HepG2 (cell line): Measurements from ENCODE around the gene METTL6. TPM values are rescaled to one million over a fixed set of nuclear protein-coding genes. Genes with fewer than 3 reads are reported as not detected.

ENCODE experiments used
- ATAC-seq: fragments of 200-7000 bp; cut with Tn5 transposase; 3 replicates; pipeline ENCODE4 v1.9.1; 2020; ENCODE audit warnings: mild to moderate bottlenecking, moderate library complexity
- BruUV-seq: library from RNA; stranded (reverse); fragments of 400-500 nt; replicated peaks from 2 replicates; lab custom pipeline; 2021; lab: Mats Ljungman, UMichigan
- CTCF ChIA-PET: fragments of 300-600 bp; formaldehyde crosslinking; extraction: SDS; loops from one replicate; lab custom pipeline; 2021; ENCODE audit warnings: low total read pairs, inconsistent platforms, low intra/inter-chr PET ratio; lab: Yijun Ruan, JAX
- POLR2A ChIA-PET: fragments of 350-600 bp; sonication (Branson Sonifier 250); formaldehyde crosslinking; loops from one replicate; lab custom pipeline; 2020; ENCODE audit warnings: antibody characterized with exemption, inconsistent platforms; lab: Yijun Ruan, JAX
- DNase-seq: peaks from one replicate; pipeline ENCODE4 v3.0.0-alpha.2; 2015; ENCODE audit warnings: low spot score
- FAIRE-seq: peaks from 3 replicates; lab custom pipeline; 2011; peaks lifted over from hg19 to GRCh38; lab: Jason Lieb, UNC
- H2AFZ ChIP-seq: one replicate; pipeline ENCODE4 v1.6.1; 2011; ENCODE audit warnings: low read length, inconsistent platforms
- H3K27ac ChIP-seq: fragments of 300-600 bp; 3 replicates; pipeline ENCODE4 v1.8.0; 2011; ENCODE audit warnings: mixed run types, mild to moderate bottlenecking, mixed read lengths, low read length, inconsistent platforms; ENCODE audit not compliant: insufficient read depth; ENCODE audit errors: extremely low read length
- H3K27me3 ChIP-seq, 2 experiments: fragments of 200-600 bp in 1 of 2; 2 replicates in 1 of 2; 3 replicates in 1 of 2; pipeline versions ENCODE4 v1.6.0 to v1.8.0; 2011; ENCODE audit warnings: low read length in 2 of 2, mild to moderate bottlenecking in 2 of 2, moderate library complexity in 2 of 2, inconsistent platforms in 1 of 2; ENCODE audit not compliant: insufficient read depth in 2 of 2, control insufficient read depth in 1 of 2
- H3K36me3 ChIP-seq, 2 experiments: fragments of 200-600 bp in 1 of 2; replicated peaks in 1 of 2; 2 replicates in 1 of 2; 3 replicates in 1 of 2; pipeline versions ENCODE4 v1.5.1 to v1.8.0; 2011; ENCODE audit warnings: low read length in 2 of 2, inconsistent platforms in 1 of 2; ENCODE audit not compliant: insufficient read depth in 2 of 2, control insufficient read depth in 1 of 2
- H3K4me1 ChIP-seq: 2 replicates; pipeline ENCODE4 v1.5.1; 2012; ENCODE audit warnings: low read length, inconsistent platforms; ENCODE audit not compliant: insufficient read depth
- H3K4me2 ChIP-seq: 2 replicates; pipeline ENCODE4 v1.6.0; 2011; ENCODE audit warnings: low read depth, low read length, inconsistent platforms
- H3K4me3 ChIP-seq, 3 experiments: fragments of 200-600 bp in 1 of 3; sonication (generic), shearing (Covaris generic) in 1 of 3; replicated peaks in 1 of 3; 2 replicates each; pipeline ENCODE4 v1.5.1; 2011 to 2016; ENCODE audit warnings: low read length in 3 of 3, inconsistent platforms in 2 of 3, low read depth in 2 of 3, mild to moderate bottlenecking in 2 of 3, control low read depth in 1 of 3, mixed read lengths in 1 of 3; ENCODE audit not compliant: insufficient read depth in 1 of 3
- H3K79me2 ChIP-seq: one replicate; pipeline ENCODE4 v1.6.1; 2011; ENCODE audit warnings: low read length, inconsistent platforms; ENCODE audit not compliant: insufficient read depth
- H3K9ac ChIP-seq: 2 replicates; pipeline ENCODE4 v1.6.0; 2011; ENCODE audit warnings: mild to moderate bottlenecking, low read depth, low read length, inconsistent platforms; ENCODE audit not compliant: insufficient read depth
- H3K9me3 ChIP-seq: 2 replicates; pipeline ENCODE4 v1.5.1; 2012; ENCODE audit warnings: mild to moderate bottlenecking, low read length
- H4K20me1 ChIP-seq: 2 replicates; pipeline ENCODE4 v1.6.0; 2011; ENCODE audit warnings: inconsistent platforms, mild to moderate bottlenecking, low read length, moderate library complexity; ENCODE audit not compliant: insufficient read depth
- MXD1 ChIP-seq: sonication (generic); formaldehyde crosslinking; IDR thresholded peaks from 2 replicates; pipeline ENCODE4 v1.4.0; 2020; ENCODE audit warnings: mild to moderate bottlenecking, missing genetic modification reagents
- NFAT5 ChIP-seq: sonication (generic); formaldehyde crosslinking; IDR thresholded peaks from 2 replicates; pipeline ENCODE4 v1.4.0; 2020; ENCODE audit warnings: missing genetic modification reagents
- SKIL ChIP-seq: sonication (generic); formaldehyde crosslinking; IDR thresholded peaks from 2 replicates; pipeline ENCODE4 v1.8.0; 2022; ENCODE audit warnings: missing genetic modification reagents, mild to moderate bottlenecking, moderate library complexity, borderline replicate concordance
- ZBTB4 ChIP-seq: sonication (generic); formaldehyde crosslinking; IDR thresholded peaks from 2 replicates; pipeline ENCODE4 v1.4.0; 2020; ENCODE audit warnings: missing genetic modification reagents, mild to moderate bottlenecking, borderline replicate concordance
- WGBS: methylation state at CpG from one replicate; pipeline ENCODE4 v1.1.6; 2017; ENCODE audit warnings: low lambda C conversion rate; 5-methylcytosine and 5-hydroxymethylcytosine counted together
- in situ Hi-C: cut with HindIII; loops from 2 replicates; pipeline ENCODE4 v1.10.0; 2017; ENCODE audit warnings: low pct_unique_long_range_greater_than_20kb; ENCODE audit not compliant: extremely low pct_ligation_motif_present
- intact Hi-C: fragments of 100-400 bp; cut with micrococcal nuclease; formaldehyde crosslinking; loops from one replicate; pipeline ENCODE4 v1.10.0; 2022; ENCODE audit not compliant: unreplicated experiment
- polyA plus RNA-seq, 8 experiments: library from polyadenylated mRNA; depleted of rRNA in 3 of 8; stranded (reverse) in 7 of 8; unstranded in 1 of 8; fragments of >200 nt; fragmentation: Illumina TruSeq in 4 of 8; extraction: Trizol in 4 of 8; gene quantifications; 2 replicates each; pipeline versions ENCODE4 v1.2.1 to v1.2.3, GENCODE V29; 2011 to 2016; ENCODE audit warnings: low read depth in 4 of 8, missing spikeins in 1 of 8, mixed read lengths in 1 of 8; ENCODE audit not compliant: insufficient read depth in 1 of 8
- total RNA-seq, 5 experiments: library from RNA; depleted of rRNA; stranded (reverse); fragments of >200 nt; fragmentation: Illumina TruSeq; extraction: Trizol; gene quantifications; 2 replicates each; pipeline ENCODE4 v1.2.3, GENCODE V29; 2016; ENCODE audit warnings: low read depth in 1 of 5
- TF ChIP-seq, protein P1 (sequence below): sonication (generic); formaldehyde crosslinking; IDR thresholded peaks from 2 replicates; pipeline ENCODE4 v1.4.0; 2020; ENCODE audit warnings: mild to moderate bottlenecking, missing genetic modification reagents
- TF ChIP-seq, protein P2 (sequence below): sonication (generic); formaldehyde crosslinking; IDR thresholded peaks from 2 replicates; pipeline ENCODE4 v1.8.0; 2022; ENCODE audit warnings: low read depth, missing genetic modification reagents
- TF ChIP-seq, protein P3 (sequence below): IDR thresholded peaks from 2 replicates; pipeline ENCODE4 v1.6.1; 2016; ENCODE audit warnings: mild to moderate bottlenecking

The METTL6 gene
- total and polyA plus RNA-seq, 2 of the 13 experiments (the other 11 are each of a cell fraction or from before 2014, with no cell fraction given): 17.2 to 29.4 TPM

- ATAC-seq: no peak
- TF ChIP-seq SKIL (CRISPR knock-in tag): no peak
- no peak for TF ChIP-seq MXD1 (CRISPR knock-in tag)
- no peak for TF ChIP-seq ZBTB4 (CRISPR knock-in tag)
- TF ChIP-seq, protein P1, sequence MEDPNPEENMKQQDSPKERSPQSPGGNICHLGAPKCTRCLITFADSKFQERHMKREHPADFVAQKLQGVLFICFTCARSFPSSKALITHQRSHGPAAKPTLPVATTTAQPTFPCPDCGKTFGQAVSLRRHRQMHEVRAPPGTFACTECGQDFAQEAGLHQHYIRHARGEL: no peak
- TF ChIP-seq, protein P2, sequence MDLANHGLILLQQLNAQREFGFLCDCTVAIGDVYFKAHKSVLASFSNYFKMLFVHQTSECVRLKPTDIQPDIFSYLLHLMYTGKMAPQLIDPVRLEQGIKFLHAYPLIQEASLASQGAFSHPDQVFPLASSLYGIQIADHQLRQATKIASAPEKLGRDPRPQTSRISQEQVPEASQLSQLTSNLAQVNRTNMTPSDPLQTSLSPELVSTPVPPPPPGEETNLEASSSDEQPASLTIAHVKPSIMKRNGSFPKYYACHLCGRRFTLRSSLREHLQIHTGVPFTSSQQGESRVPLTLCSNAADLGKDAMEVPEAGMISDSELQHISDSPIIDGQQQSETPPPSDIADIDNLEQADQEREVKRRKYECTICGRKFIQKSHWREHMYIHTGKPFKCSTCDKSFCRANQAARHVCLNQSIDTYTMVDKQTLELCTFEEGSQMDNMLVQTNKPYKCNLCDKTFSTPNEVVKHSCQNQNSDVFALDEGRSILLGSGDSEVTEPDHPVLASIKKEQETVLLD (CRISPR knock-in tag): no peak
- TF ChIP-seq, protein P3, sequence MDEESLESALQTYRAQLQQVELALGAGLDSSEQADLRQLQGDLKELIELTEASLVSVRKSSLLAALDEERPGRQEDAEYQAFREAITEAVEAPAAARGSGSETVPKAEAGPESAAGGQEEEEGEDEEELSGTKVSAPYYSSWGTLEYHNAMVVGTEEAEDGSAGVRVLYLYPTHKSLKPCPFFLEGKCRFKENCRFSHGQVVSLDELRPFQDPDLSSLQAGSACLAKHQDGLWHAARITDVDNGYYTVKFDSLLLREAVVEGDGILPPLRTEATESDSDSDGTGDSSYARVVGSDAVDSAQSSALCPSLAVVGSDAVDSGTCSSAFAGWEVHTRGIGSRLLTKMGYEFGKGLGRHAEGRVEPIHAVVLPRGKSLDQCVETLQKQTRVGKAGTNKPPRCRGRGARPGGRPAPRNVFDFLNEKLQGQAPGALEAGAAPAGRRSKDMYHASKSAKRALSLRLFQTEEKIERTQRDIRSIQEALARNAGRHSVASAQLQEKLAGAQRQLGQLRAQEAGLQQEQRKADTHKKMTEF (CRISPR knock-in tag): no peak
- TF ChIP-seq NFAT5 (CRISPR knock-in tag): no peak
Observed at GRCh38 chr3:15409239-15409638, 18.1 kb downstream of the METTL6 start.

More at GRCh38 chr3:15409239-15409638, 18.1 kb downstream of the METTL6 start:
- no peaks in the 10 kb centered on the region for H4K20me1 ChIP-seq
- H3K79me2 ChIP-seq: no peaks in the 10 kb centered on the region
- H3K4me1 ChIP-seq: no peaks in the 10 kb centered on the region
- in situ Hi-C loops: loop anchor here (10.0 kb wide), 2 partner anchors 204 to 304 kb away; partner anchors contain the start of gene CAPN7
- no peak overlapping the region for H3K9ac ChIP-seq
- H3K9me3 ChIP-seq: no peaks in the 10 kb centered on the region
- DNase-seq (no peak), FAIRE-seq (no peak)
- H3K4me2 ChIP-seq: no peak overlapping the region
- intact Hi-C loops: loop anchor here (5.0 to 10.0 kb wide), 2 partner anchors 204 to 302 kb away; partner anchors contain the start of gene CAPN7
- no peak overlapping the region for H3K4me3 ChIP-seq
- no peak overlapping the region for H2AFZ ChIP-seq
- POLR2A ChIA-PET: no interaction called here
- peaks cover 5 to 26% of the 10 kb centered on the region in 2 experiments; a peak in 4 of 5 replicates for H3K36me3 ChIP-seq
- BruUV-seq: no TSS peak
- no peaks in the 10 kb centered on the region; a peak in 1 of 5 replicates for H3K27me3 ChIP-seq
- WGBS: 84% methylated on average over 3 of the region's 3 CpGs
- H3K27ac ChIP-seq: no peak overlapping the region
- CTCF ChIA-PET: no interaction called here
